Inflammatory macrophage treated with lipopolysaccharide for 1 hour (primary cell): ENCODE results near the gene BBS7.

Experiments
- DNase-seq, 2 donors: peaks; one replicate each; pipeline ENCODE4 v3.0.0-alpha.2; 2020 to 2022

BBS7 gene

GRCh38 chr4:121869841-121870822, at the start of gene BBS7:
TSS of gene BBS7 (minus strand) at chr4:121870474. CDS start at chr4:121870313, 161 bp downstream.
- peak; percentile 94 to 96 for DNase-seq

GRCh38 chr4:121913667-121914066, 43.4 kb upstream of the BBS7 start:
- no peak for DNase-seq

GRCh38 chr4:121908346-121908745, 38.1 kb upstream of the BBS7 start:
- DNase-seq = no peak

- peak; percentile 37 to 80 for DNase-seq
Measured at GRCh38 chr4:121900132-121900983, 30.1 kb upstream of the BBS7 start.

- no peak for DNase-seq
Measured at GRCh38 chr4:121898150-121898549, 27.9 kb upstream of the BBS7 start.

GRCh38 chr4:121888134-121888533, 17.9 kb upstream of the BBS7 start:
- no peak for DNase-seq

- no peak for DNase-seq
Measured at GRCh38 chr4:121885115-121885514, 14.8 kb upstream of the BBS7 start.

GRCh38 chr4:121881158-121881557, 10.9 kb upstream of the BBS7 start:
- DNase-seq = peak; percentile 77 to 82

- DNase-seq = no peak
Measured at GRCh38 chr4:121879135-121879534, 8.9 kb upstream of the BBS7 start.

GRCh38 chr4:121877041-121877773, 6.9 kb upstream of the BBS7 start:
- no peak for DNase-seq

GRCh38 chr4:121876070-121876469, 5.8 kb upstream of the BBS7 start:
- no peak for DNase-seq

- no peak for DNase-seq
Measured at GRCh38 chr4:121875652-121876051, 5.4 kb upstream of the BBS7 start.

- no peak for DNase-seq
Measured at GRCh38 chr4:121873604-121874003, 3.3 kb upstream of the BBS7 start.

- DNase-seq = no peak
Measured at GRCh38 chr4:121863799-121864198, 6.5 kb downstream of the BBS7 start.

- DNase-seq = no peak
Measured at GRCh38 chr4:121861426-121861825, 8.8 kb downstream of the BBS7 start.

- no peak for DNase-seq
Measured at GRCh38 chr4:121860121-121860520, 10.2 kb downstream of the BBS7 start.

GRCh38 chr4:121851354-121851753, 18.9 kb downstream of the BBS7 start:
- DNase-seq = no peak

GRCh38 chr4:121846662-121847061, 23.6 kb downstream of the BBS7 start:
- DNase-seq = no peak

- DNase-seq = no peak
Measured at GRCh38 chr4:121842862-121843261, 27.4 kb downstream of the BBS7 start.

GRCh38 chr4:121838136-121838535, 32.1 kb downstream of the BBS7 start:
- DNase-seq = peak; percentile 42 to 48

- no peak for DNase-seq
Measured at GRCh38 chr4:121829511-121829910, 40.8 kb downstream of the BBS7 start.

GRCh38 chr4:121827853-121828252, 42.4 kb downstream of the BBS7 start:
- no peak for DNase-seq

- DNase-seq = no peak
Measured at GRCh38 chr4:121824950-121825349, 45.3 kb downstream of the BBS7 start.
